GM12878 (cell line): ENCODE results near the gene SUPT7L. TPM values are rescaled to one million over a fixed set of nuclear protein-coding genes. Genes with fewer than 3 reads are reported as not detected.

Experiments
- ATAC-seq: fragments of 200-7000 bp; cut with Tn5 transposase; 3 replicates; pipeline ENCODE4 v1.9.1; 2020; ENCODE audit warnings: mild to moderate bottlenecking, moderate library complexity
- BruUV-seq: library from RNA; stranded (reverse); fragments of 400-500 nt; replicated peaks from 2 replicates; lab custom pipeline; 2021; lab: Mats Ljungman, UMichigan
- CTCF ChIA-PET: fragments of 300-600 bp; sonication (Branson Sonifier 250); formaldehyde crosslinking; extraction: SDS; loops from one replicate; lab custom pipeline; 2021; ENCODE audit warnings: inconsistent platforms; lab: Yijun Ruan, JAX
- POLR2A ChIA-PET: fragments of 350-600 bp; formaldehyde crosslinking; extraction: SDS; loops from one replicate; lab custom pipeline; 2021; ENCODE audit warnings: inconsistent platforms; lab: Charles Lee
- RAD21 ChIA-PET: fragments of 300-600 bp; sonication (Branson Sonifier 250); formaldehyde crosslinking; loops from one replicate; lab custom pipeline; 2023; ENCODE audit warnings: antibody characterized with exemption; ENCODE audit not compliant: unreplicated experiment; lab: Charles Lee
- SMC1A ChIA-PET: fragments of 300-600 bp; sonication (Branson Sonifier 250); formaldehyde crosslinking; loops from one replicate; lab custom pipeline; 2023; ENCODE audit not compliant: unreplicated experiment, uncharacterized antibody; lab: Charles Lee
- DNase-seq: peaks from one replicate; pipeline ENCODE4 v3.0.0-alpha.2; 2011; ENCODE audit warnings: low read depth, low spot score
- FAIRE-seq: peaks from 3 replicates; lab custom pipeline; 2011; peaks lifted over from hg19 to GRCh38; lab: Jason Lieb, UNC
- H2AFZ ChIP-seq: 2 replicates; pipeline ENCODE4 v1.6.0; 2011; ENCODE audit warnings: low read depth, low read length, control low read depth; ENCODE audit not compliant: control insufficient read depth
- H3K27ac ChIP-seq: 2 replicates; pipeline ENCODE4 v1.5.1; 2011; ENCODE audit warnings: control low read depth; ENCODE audit not compliant: control insufficient read depth, insufficient read depth
- H3K27me3 ChIP-seq, 2 experiments: replicated peaks in 1 of 2; 2 replicates each; pipeline versions ENCODE4 v1.6.0 to v1.6.1; 2011; ENCODE audit warnings: low read length in 1 of 2; ENCODE audit not compliant: control insufficient read depth in 2 of 2, insufficient read depth in 2 of 2
- H3K36me3 ChIP-seq, 2 experiments: 2 replicates each; pipeline ENCODE4 v1.5.1; 2011; ENCODE audit warnings: low read length in 1 of 2; ENCODE audit not compliant: control insufficient read depth in 2 of 2, insufficient read depth in 2 of 2
- H3K4me1 ChIP-seq: 2 replicates; pipeline ENCODE4 v1.6.1; 2011; ENCODE audit warnings: mild to moderate bottlenecking, low read length, moderate library complexity, mixed read lengths; ENCODE audit not compliant: control insufficient read depth, insufficient read depth
- H3K4me2 ChIP-seq: 2 replicates; pipeline ENCODE4 v1.6.0; 2011; ENCODE audit warnings: control low read depth; ENCODE audit not compliant: control insufficient read depth, insufficient read depth
- H3K4me3 ChIP-seq: fragments of 200-600 bp; sonication (generic); 2 replicates; pipeline ENCODE4 v1.5.1; 2016
- H3K79me2 ChIP-seq: 2 replicates; pipeline ENCODE4 v1.6.0; 2011; ENCODE audit warnings: low read length; ENCODE audit not compliant: control insufficient read depth, insufficient read depth
- H3K9ac ChIP-seq: 2 replicates; pipeline ENCODE4 v1.8.0; 2011; ENCODE audit warnings: low read length, control low read depth, mixed read lengths; ENCODE audit not compliant: control insufficient read depth, insufficient read depth
- H3K9me3 ChIP-seq: replicated peaks from 3 replicates; pipeline ENCODE4 v1.5.1; 2011; ENCODE audit warnings: mild to moderate bottlenecking, low read length; ENCODE audit not compliant: control insufficient read depth, insufficient read depth
- H4K20me1 ChIP-seq: 2 replicates; pipeline ENCODE4 v1.6.0; 2011; ENCODE audit not compliant: control insufficient read depth, insufficient read depth
- DPF2 ChIP-seq: fragments of 450-650 bp; IDR thresholded peaks from 2 replicates; pipeline ENCODE4 v1.6.1; 2017; ENCODE audit warnings: mild to moderate bottlenecking
- EZH2 ChIP-seq: IDR thresholded peaks from 2 replicates; pipeline ENCODE4 v1.6.1; 2012; ENCODE audit warnings: low read depth, mild to moderate bottlenecking, control low read depth, inconsistent platforms, low read length, borderline replicate concordance; ENCODE audit not compliant: control insufficient read depth
- HDAC6 ChIP-seq: fragments of 200-600 bp; sonication (generic); IDR thresholded peaks from one replicate; pipeline ENCODE4 v1.8.0; 2017; ENCODE audit warnings: antibody characterized with exemption; ENCODE audit not compliant: unreplicated experiment
- KAT2A ChIP-seq: conservative IDR thresholded peaks from 2 replicates; pipeline ENCODE4 v1.6.1; 2011; ENCODE audit warnings: low read depth, low read length; ENCODE audit not compliant: control insufficient read depth
- MAX ChIP-seq: IDR thresholded peaks from 2 replicates; pipeline ENCODE4 v1.6.1; 2012; ENCODE audit warnings: low read depth, low read length, improper control_type of control experiment
- MTA2 ChIP-seq: fragments of 450-650 bp; IDR thresholded peaks from 2 replicates; pipeline ENCODE4 v1.6.1; 2016; ENCODE audit warnings: low read depth, mild to moderate bottlenecking, moderate library complexity
- NFYB ChIP-seq: IDR thresholded peaks from 2 replicates; pipeline ENCODE4 v1.6.1; 2011; ENCODE audit warnings: low read depth, mild to moderate bottlenecking, low read length, improper control_type of control experiment, moderate library complexity; ENCODE audit not compliant: insufficient read depth
- NR2C2 ChIP-seq: IDR thresholded peaks from 2 replicates; pipeline ENCODE4 v1.6.1; 2011; ENCODE audit warnings: borderline replicate concordance, low read depth; ENCODE audit not compliant: control insufficient read depth, insufficient read length
- POLR2A ChIP-seq: IDR thresholded peaks from 2 replicates; pipeline ENCODE4 v1.6.1; 2011; ENCODE audit warnings: low read depth, mild to moderate bottlenecking, low read length
- RAD51 ChIP-seq: fragments of 450-650 bp; IDR thresholded peaks from 2 replicates; pipeline ENCODE4 v1.6.1; 2016; ENCODE audit warnings: moderate library complexity, mild to moderate bottlenecking, inconsistent platforms
- RELA ChIP-seq: fragments of 450-650 bp; IDR thresholded peaks from 2 replicates; pipeline ENCODE4 v1.8.0; 2014; ENCODE audit warnings: borderline replicate concordance; ENCODE audit not compliant: partially characterized antibody
- REST ChIP-seq: IDR thresholded peaks from 2 replicates; pipeline ENCODE4 v1.6.1; 2012; ENCODE audit warnings: mild to moderate bottlenecking, low read depth, low read length
- SIX5 ChIP-seq: IDR thresholded peaks from 2 replicates; pipeline ENCODE4 v1.6.1; 2011; ENCODE audit warnings: mild to moderate bottlenecking, low read depth, low read length, moderate library complexity; ENCODE audit not compliant: severe bottlenecking
- SMC3 ChIP-seq: IDR thresholded peaks from 2 replicates; pipeline ENCODE4 v1.6.1; 2011; ENCODE audit warnings: low read length, improper control_type of control experiment, borderline replicate concordance
- SPI1 ChIP-seq: IDR thresholded peaks from 2 replicates; pipeline ENCODE4 v1.6.1; 2011; ENCODE audit warnings: low read depth, mild to moderate bottlenecking, low read length, moderate library complexity, borderline replicate concordance; ENCODE audit not compliant: insufficient read depth
- TARDBP ChIP-seq: IDR thresholded peaks from 2 replicates; pipeline ENCODE4 v1.6.1; 2016; ENCODE audit warnings: borderline replicate concordance
- ZBTB4 ChIP-seq: fragments of 450-650 bp; formaldehyde crosslinking; IDR thresholded peaks from 2 replicates; pipeline ENCODE4 v1.4.0; 2022; ENCODE audit warnings: mild to moderate bottlenecking, moderate library complexity
- in situ Hi-C: fragments of 300-500 bp; cut with MboI; formaldehyde crosslinking; loops from 9 replicates; pipeline ENCODE4 v1.14.3; 2018; ENCODE audit warnings: mixed read lengths
- intact Hi-C: fragments of 100-400 bp; cut with micrococcal nuclease; formaldehyde crosslinking; loops from one replicate; pipeline ENCODE4 v1.14.2; 2022; ENCODE audit not compliant: unreplicated experiment
- polyA plus RNA-seq, 11 experiments: library from polyadenylated mRNA; depleted of rRNA in 4 of 11; unstranded in 6 of 11; stranded (reverse) in 5 of 11; fragments of >200 nt; fragmentation: Nextera tagmentation in 4 of 11; fragmentation: Illumina TruSeq in 1 of 11; extraction: Ambion mirVana in 4 of 11; extraction: Trizol in 1 of 11; gene quantifications; 1 replicate in 1 of 11; 2 replicates in 10 of 11; pipeline versions ENCODE4 v1.2.1 to v1.2.3, GENCODE V29; 2011 to 2016; ENCODE audit warnings: inconsistent platforms in 2 of 11, missing spikeins in 2 of 11, low read depth in 1 of 11
- total RNA-seq, 4 experiments: library from RNA; depleted of rRNA in 3 of 4; stranded (reverse); fragments of >200 nt in 3 of 4; fragmentation: Illumina TruSeq in 1 of 4; extraction: Trizol in 1 of 4; gene quantifications; 2 replicates each; pipeline versions ENCODE4 v1.2.1 to v1.2.3, GENCODE V29; 2013 to 2021

The SUPT7L gene
- total and polyA plus RNA-seq, 10 of the 15 experiments (the other 5 are each of a cell fraction or from before 2014, with no cell fraction given) = 10.2 to 43.7 (median 21.3) TPM

GRCh38 chr2:27690052-27690451, 26.6 kb upstream of the SUPT7L start:
- no peak for FAIRE-seq
- Histone ChIP-seq H3K79me2 (no peaks in the 10 kb centered on the region), H2AFZ (no peak overlapping the region), H3K4me2 (no peak overlapping the region), H3K36me3 (peaks cover 3 to 10% of the 10 kb centered on the region in 2 experiments), H3K9me3 (no peaks in the 10 kb centered on the region), H3K9ac (no peak overlapping the region), H3K4me3 (no peak overlapping the region), H4K20me1 (no peaks in the 10 kb centered on the region), H3K27me3 (no peaks in the 10 kb centered on the region), H3K4me1 (no peaks in the 10 kb centered on the region), H3K27ac (no peak overlapping the region)
- intact Hi-C loops (no loop called here), in situ Hi-C loops (no loop called here)
- BruUV-seq = no TSS peak
- POLR2A ChIA-PET = no interaction called here
- CTCF ChIA-PET = interaction anchor here (0.6 to 3.0 kb wide), 3 partner anchors 9 to 549 kb away, joined by 3 to 15 read pairs (median 4); no protein-coding TSS in a partner anchor
- SMC1A ChIA-PET = interaction anchor here (2.3 kb wide), 1 partner anchor 14 kb away, joined by 6 read pairs; no protein-coding TSS in a partner anchor
- no peak for ATAC-seq
- no peak for DNase-seq
- RAD21 ChIA-PET = no interaction called here
- no peak for TF ChIP-seq NR2C2
- no peak for TF ChIP-seq EZH2
- no peak for TF ChIP-seq MAX
- no peak for TF ChIP-seq POLR2A
- TF ChIP-seq TARDBP = no peak
- TF ChIP-seq ZBTB4 (CRISPR knock-in tag) = no peak
- TF ChIP-seq RELA = no peak
- no peak for TF ChIP-seq SMC3
- no peak for TF ChIP-seq NFYB
- TF ChIP-seq RAD51 = no peak
- no peak for TF ChIP-seq MTA2
- no peak for TF ChIP-seq KAT2A
- no peak for TF ChIP-seq DPF2
- no peak for TF ChIP-seq SIX5
- TF ChIP-seq SPI1 = no peak
- no peak for TF ChIP-seq REST
- TF ChIP-seq HDAC6 = no peak
